ENCODE measurements around the gene FSTL5. TPM values are rescaled to one million over a fixed set of nuclear protein-coding genes. Genes with fewer than 3 reads are reported as not detected.

FSTL5 gene
- total and polyA plus RNA-seq, 2 donors (not counting 3 experiments of a cell fraction or from before 2014, with no cell fraction given), result 1.3 to 1.9 TPM

- intact Hi-C loops (cut with micrococcal nuclease), result no loop called here
- no peaks in the 10 kb centered on the region for H3K79me2 ChIP-seq (ENCODE audit: control insufficient read depth, insufficient read depth, low read length)
- no peak overlapping the region for H3K27ac ChIP-seq (ENCODE audit: insufficient read depth, low read depth, low read length)
- no peak overlapping the region for H2AFZ ChIP-seq (ENCODE audit: low read depth, low read length)
- H3K4me2 ChIP-seq (ENCODE audit: insufficient read depth, low read length), result no peak overlapping the region
- ChIA-PET CTCF (no interaction called here), POLR2A (no interaction called here)
- dilution Hi-C loops (cut with MboI; ENCODE audit: extremely low pct_ligation_motif_present, low sequenced_read_pairs), result no loop called here
- H4K20me1 ChIP-seq (replicated peaks; ENCODE audit: control insufficient read depth, extremely low read depth, insufficient read depth, low read length), result no peaks in the 10 kb centered on the region
- H3K9ac ChIP-seq (replicated peaks; ENCODE audit: extremely low read depth, insufficient read depth, low read length), result no peak overlapping the region
- no peaks in the 10 kb centered on the region for H3K27me3 ChIP-seq (ENCODE audit: control insufficient read depth in 2 of 2, insufficient read depth in 2 of 2, low read length in 2 of 2)
- H3K4me3 ChIP-seq (replicated peaks in 1 of 3; ENCODE audit: insufficient read depth in 1 of 3, low read depth in 1 of 3, low read length in 3 of 3), result no peak overlapping the region
- DNase-seq (ENCODE audit: low read depth, low spot score) (no peak), FAIRE-seq (no peak)
- H3K9me1 ChIP-seq (replicated peaks; ENCODE audit: control insufficient read depth, extremely low read depth, insufficient read depth, low read length), result no peaks in the 10 kb centered on the region
- TF ChIP-seq MAX (IDR thresholded peaks at IDR 0.05; ENCODE audit: insufficient read depth, insufficient read length) (no peak), EZH2 (IDR thresholded peaks at IDR 0.05; ENCODE audit: borderline replicate concordance, low read depth, low read length, severe bottlenecking) (no peak), MYC (IDR thresholded peaks at IDR 0.05; ENCODE audit: low read depth, low read length) (no peak), JUN (IDR thresholded peaks at IDR 0.05; ENCODE audit: borderline replicate concordance, insufficient read depth, insufficient read length, low read depth) (no peak), FOS (IDR thresholded peaks at IDR 0.05; ENCODE audit: borderline replicate concordance, insufficient read depth, low read length) (no peak), CTCF (IDR thresholded peaks at IDR 0.05; ENCODE audit: extremely low read depth in 1 of 2, insufficient read depth in 1 of 2, low read depth in 1 of 2, low read length in 2 of 2) (no peak), POLR2A (IDR thresholded peaks at IDR 0.05; ENCODE audit: low read depth, low read length) (no peak), GATA2 (IDR thresholded peaks at IDR 0.05; ENCODE audit: insufficient read depth, insufficient read length, low read depth, low read length) (no peak)
- H3K9me3 ChIP-seq (replicated peaks; ENCODE audit: control insufficient read depth, insufficient read depth, low read length), result no peaks in the 10 kb centered on the region
- H3K36me3 ChIP-seq (ENCODE audit: control insufficient read depth in 2 of 2, extremely low read depth in 1 of 2, insufficient read depth in 2 of 2, low read length in 2 of 2), result no peaks in the 10 kb centered on the region
- H3K4me1 ChIP-seq (ENCODE audit: control insufficient read depth, extremely low read depth, insufficient read depth, low read length), result peaks cover 2% of the 10 kb centered on the region
- BruUV-seq (replicated peaks), result no TSS peak
Measured at GRCh38 chr4:161595230-161595771, 568.5 kb downstream of the FSTL5 start.

All from endothelial cell of umbilical vein (primary cell).